HEK293 (cell line): Measurements from ENCODE around the gene DPP6.

Experiments
- CTCF ChIA-PET: fragments of 350-600 bp; formaldehyde crosslinking; extraction: SDS; loops from one replicate; lab custom pipeline; 2021; ENCODE audit warnings: antibody characterized with exemption; lab: Yijun Ruan, JAX
- POLR2A ChIA-PET: fragments of 300-600 bp; formaldehyde crosslinking; extraction: SDS; loops from one replicate; lab custom pipeline; 2020; ENCODE audit warnings: antibody characterized with exemption, inconsistent platforms; lab: Yijun Ruan, JAX
- H3K27ac ChIP-seq: fragments of 200-500 bp; sonication (Bioruptor generic); 2 replicates; pipeline ENCODE4 v1.5.1; 2014; ENCODE audit warnings: low read depth, low read length, control low read depth, inconsistent platforms; ENCODE audit errors: extremely low read depth
- H3K36me3 ChIP-seq, 2 experiments: fragments of 200-500 bp in 1 of 2; sonication (Bioruptor generic) in 1 of 2; 1 replicate in 1 of 2; 2 replicates in 1 of 2; pipeline ENCODE4 v1.5.1; 2014 to 2017; ENCODE audit warnings: inconsistent platforms in 2 of 2, low read length in 2 of 2; ENCODE audit not compliant: control insufficient read depth in 2 of 2, insufficient read depth in 1 of 2
- H3K4me1 ChIP-seq: fragments of 200-500 bp; sonication (Bioruptor generic); 2 replicates; pipeline ENCODE4 v1.5.1; 2014; ENCODE audit warnings: mild to moderate bottlenecking, low read length, inconsistent platforms; ENCODE audit not compliant: control insufficient read depth, insufficient read depth
- H3K4me3 ChIP-seq: 2 replicates; pipeline ENCODE4 v1.5.1; 2011; ENCODE audit warnings: low read depth, mild to moderate bottlenecking, control low read depth, low read length, moderate library complexity
- H3K9me3 ChIP-seq: fragments of 200-500 bp; sonication (Bioruptor generic); 2 replicates; pipeline ENCODE4 v1.5.1; 2014; ENCODE audit warnings: low read depth, low read length, inconsistent platforms; ENCODE audit not compliant: control insufficient read depth, insufficient read depth
- PRDM2 ChIP-seq: fragments of 450-650 bp; formaldehyde crosslinking; IDR thresholded peaks from 2 replicates; pipeline ENCODE4 v1.5.1; 2016; ENCODE audit warnings: missing biosample characterization, missing genetic modification characterization, borderline replicate concordance
- ZBTB11 ChIP-seq: fragments of 450-650 bp; formaldehyde crosslinking; conservative IDR thresholded peaks from 2 replicates; pipeline ENCODE4 v1.5.1; 2016; ENCODE audit warnings: low read depth, missing biosample characterization, missing genetic modification characterization
- ZBTB48 ChIP-seq: fragments of 450-650 bp; formaldehyde crosslinking; IDR thresholded peaks from 2 replicates; pipeline ENCODE4 v1.5.1; 2016; ENCODE audit warnings: missing biosample characterization, missing genetic modification characterization
- ZNF169 ChIP-seq: fragments of 450-650 bp; formaldehyde crosslinking; IDR thresholded peaks from 2 replicates; pipeline ENCODE4 v1.5.1; 2016; ENCODE audit warnings: missing biosample characterization, missing genetic modification characterization
- ZNF354C ChIP-seq: fragments of 450-650 bp; formaldehyde crosslinking; IDR thresholded peaks from 2 replicates; pipeline ENCODE4 v1.5.1; 2016; ENCODE audit warnings: missing biosample characterization, missing genetic modification characterization, low read depth, borderline replicate concordance
- ZNF423 ChIP-seq: fragments of 450-650 bp; formaldehyde crosslinking; IDR thresholded peaks from 2 replicates; pipeline ENCODE4 v1.5.1; 2016; ENCODE audit warnings: missing biosample characterization, missing genetic modification characterization
- ZNF560 ChIP-seq: fragments of 450-650 bp; formaldehyde crosslinking; IDR thresholded peaks from 2 replicates; pipeline ENCODE4 v1.5.1; 2017; ENCODE audit warnings: missing biosample characterization, missing genetic modification characterization, borderline replicate concordance
- ZNF596 ChIP-seq: fragments of 450-650 bp; IDR thresholded peaks from 2 replicates; pipeline ENCODE4 v1.5.0; 2018; ENCODE audit warnings: missing biosample characterization, mild to moderate bottlenecking, missing genetic modification characterization, moderate library complexity
- ZNF777 ChIP-seq: fragments of 450-650 bp; formaldehyde crosslinking; IDR thresholded peaks from 2 replicates; pipeline ENCODE4 v1.5.1; 2017; ENCODE audit warnings: missing biosample characterization, missing genetic modification characterization, borderline replicate concordance
- ZNF830 ChIP-seq: fragments of 450-650 bp; IDR thresholded peaks from 2 replicates; pipeline ENCODE4 v1.5.0; 2018; ENCODE audit warnings: missing biosample characterization, missing genetic modification characterization, low read depth, mild to moderate bottlenecking, moderate library complexity
- ZNF837 ChIP-seq: fragments of 450-650 bp; formaldehyde crosslinking; IDR thresholded peaks from 2 replicates; pipeline ENCODE4 v1.5.1; 2016; ENCODE audit warnings: missing biosample characterization, missing genetic modification characterization
- TF ChIP-seq, protein P1 (sequence below): fragments of 450-650 bp; formaldehyde crosslinking; IDR thresholded peaks from 2 replicates; pipeline ENCODE4 v1.5.1; 2016; ENCODE audit warnings: missing biosample characterization, missing genetic modification characterization
- TF ChIP-seq, protein P2 (sequence below): fragments of 450-650 bp; formaldehyde crosslinking; IDR thresholded peaks from 2 replicates; pipeline ENCODE4 v1.5.1; 2017; ENCODE audit warnings: missing biosample characterization, missing genetic modification characterization
- TF ChIP-seq, protein P3 (sequence below): fragments of 450-650 bp; formaldehyde crosslinking; IDR thresholded peaks from 2 replicates; pipeline ENCODE4 v1.5.1; 2017; ENCODE audit warnings: missing biosample characterization, missing genetic modification characterization

The DPP6 gene

GRCh38 chr7:154252046-154252445 is 199.8 kb downstream of the DPP6 start (continued):
- TF ChIP-seq ZBTB11 = no peak

DNA sequence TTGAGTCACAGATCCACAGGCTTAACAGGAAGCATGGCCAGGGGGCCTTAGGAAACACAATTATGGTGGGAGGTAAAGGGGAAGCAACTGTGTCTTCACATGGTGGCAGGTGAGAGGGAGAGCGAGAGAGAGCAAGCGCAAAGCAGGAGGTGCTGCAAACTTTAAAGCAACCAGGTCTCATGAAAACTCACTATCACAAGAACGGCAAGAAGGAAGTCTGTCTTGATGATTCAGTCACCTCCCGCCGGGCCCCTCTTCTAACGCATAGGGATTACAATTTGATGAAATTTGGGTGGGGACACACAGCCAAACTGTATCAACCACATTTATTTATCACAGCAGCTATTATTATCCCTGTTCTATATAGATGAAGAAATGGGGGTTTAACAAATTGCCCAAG is 201.6 kb downstream of the DPP6 start:
- H3K4me3 ChIP-seq = no peak overlapping the region
- no peaks in the 10 kb centered on the region for H3K9me3 ChIP-seq
- POLR2A ChIA-PET = no interaction called here
- no peaks in the 10 kb centered on the region for H3K36me3 ChIP-seq
- TF ChIP-seq ZNF837 (tag by site-specific recombination) (no peak), PRDM2 (tag by site-specific recombination) (no peak), ZNF830 (no peak), ZNF423 (tag by site-specific recombination) (no peak), ZNF354C (tag by site-specific recombination) (no peak)
- TF ChIP-seq, protein P1, sequence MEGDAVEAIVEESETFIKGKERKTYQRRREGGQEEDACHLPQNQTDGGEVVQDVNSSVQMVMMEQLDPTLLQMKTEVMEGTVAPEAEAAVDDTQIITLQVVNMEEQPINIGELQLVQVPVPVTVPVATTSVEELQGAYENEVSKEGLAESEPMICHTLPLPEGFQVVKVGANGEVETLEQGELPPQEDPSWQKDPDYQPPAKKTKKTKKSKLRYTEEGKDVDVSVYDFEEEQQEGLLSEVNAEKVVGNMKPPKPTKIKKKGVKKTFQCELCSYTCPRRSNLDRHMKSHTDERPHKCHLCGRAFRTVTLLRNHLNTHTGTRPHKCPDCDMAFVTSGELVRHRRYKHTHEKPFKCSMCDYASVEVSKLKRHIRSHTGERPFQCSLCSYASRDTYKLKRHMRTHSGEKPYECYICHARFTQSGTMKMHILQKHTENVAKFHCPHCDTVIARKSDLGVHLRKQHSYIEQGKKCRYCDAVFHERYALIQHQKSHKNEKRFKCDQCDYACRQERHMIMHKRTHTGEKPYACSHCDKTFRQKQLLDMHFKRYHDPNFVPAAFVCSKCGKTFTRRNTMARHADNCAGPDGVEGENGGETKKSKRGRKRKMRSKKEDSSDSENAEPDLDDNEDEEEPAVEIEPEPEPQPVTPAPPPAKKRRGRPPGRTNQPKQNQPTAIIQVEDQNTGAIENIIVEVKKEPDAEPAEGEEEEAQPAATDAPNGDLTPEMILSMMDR = no peak
- TF ChIP-seq, protein P2, sequence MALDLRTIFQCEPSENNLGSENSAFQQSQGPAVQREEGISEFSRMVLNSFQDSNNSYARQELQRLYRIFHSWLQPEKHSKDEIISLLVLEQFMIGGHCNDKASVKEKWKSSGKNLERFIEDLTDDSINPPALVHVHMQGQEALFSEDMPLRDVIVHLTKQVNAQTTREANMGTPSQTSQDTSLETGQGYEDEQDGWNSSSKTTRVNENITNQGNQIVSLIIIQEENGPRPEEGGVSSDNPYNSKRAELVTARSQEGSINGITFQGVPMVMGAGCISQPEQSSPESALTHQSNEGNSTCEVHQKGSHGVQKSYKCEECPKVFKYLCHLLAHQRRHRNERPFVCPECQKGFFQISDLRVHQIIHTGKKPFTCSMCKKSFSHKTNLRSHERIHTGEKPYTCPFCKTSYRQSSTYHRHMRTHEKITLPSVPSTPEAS = no peak
- no peaks in the 10 kb centered on the region for H3K4me1 ChIP-seq
- H3K27ac ChIP-seq = no peak overlapping the region
- CTCF ChIA-PET = no interaction called here

- H3K4me1 ChIP-seq = no peaks in the 10 kb centered on the region
- POLR2A ChIA-PET = no interaction called here
- H3K36me3 ChIP-seq = no peaks in the 10 kb centered on the region
- H3K4me3 ChIP-seq = no peak overlapping the region
- no peaks in the 10 kb centered on the region for H3K9me3 ChIP-seq
- TF ChIP-seq ZNF596 (tag by site-specific recombination) = no peak
- TF ChIP-seq ZNF777 = no peak
- no peak for TF ChIP-seq ZBTB48 (tag by site-specific recombination)
- no peak for TF ChIP-seq ZNF560 (tag by site-specific recombination)
- TF ChIP-seq, protein P3, sequence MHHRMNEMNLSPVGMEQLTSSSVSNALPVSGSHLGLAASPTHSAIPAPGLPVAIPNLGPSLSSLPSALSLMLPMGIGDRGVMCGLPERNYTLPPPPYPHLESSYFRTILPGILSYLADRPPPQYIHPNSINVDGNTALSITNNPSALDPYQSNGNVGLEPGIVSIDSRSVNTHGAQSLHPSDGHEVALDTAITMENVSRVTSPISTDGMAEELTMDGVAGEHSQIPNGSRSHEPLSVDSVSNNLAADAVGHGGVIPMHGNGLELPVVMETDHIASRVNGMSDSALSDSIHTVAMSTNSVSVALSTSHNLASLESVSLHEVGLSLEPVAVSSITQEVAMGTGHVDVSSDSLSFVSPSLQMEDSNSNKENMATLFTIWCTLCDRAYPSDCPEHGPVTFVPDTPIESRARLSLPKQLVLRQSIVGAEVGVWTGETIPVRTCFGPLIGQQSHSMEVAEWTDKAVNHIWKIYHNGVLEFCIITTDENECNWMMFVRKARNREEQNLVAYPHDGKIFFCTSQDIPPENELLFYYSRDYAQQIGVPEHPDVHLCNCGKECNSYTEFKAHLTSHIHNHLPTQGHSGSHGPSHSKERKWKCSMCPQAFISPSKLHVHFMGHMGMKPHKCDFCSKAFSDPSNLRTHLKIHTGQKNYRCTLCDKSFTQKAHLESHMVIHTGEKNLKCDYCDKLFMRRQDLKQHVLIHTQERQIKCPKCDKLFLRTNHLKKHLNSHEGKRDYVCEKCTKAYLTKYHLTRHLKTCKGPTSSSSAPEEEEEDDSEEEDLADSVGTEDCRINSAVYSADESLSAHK = no peak
- no peak for TF ChIP-seq ZNF169
- TF ChIP-seq, all 188 proteins: peak for 0
- no peak overlapping the region for H3K27ac ChIP-seq
- CTCF ChIA-PET = no interaction called here
Observed at GRCh38 chr7:154255324-154255723, 203.1 kb downstream of the DPP6 start.
